T-helper 22 cell (primary cell): ENCODE results near the gene MAML3.
"Not testable (repeated sequence)": the region's sequence is repeated elsewhere in the genome, so short reads cannot be mapped to it uniquely, and the experiment has no call there.

Experiments
- DNase-seq: peaks from one replicate; pipeline ENCODE4 v3.0.0-alpha.2; 2020; ENCODE audit warnings: low read depth

Gene MAML3

DNA sequence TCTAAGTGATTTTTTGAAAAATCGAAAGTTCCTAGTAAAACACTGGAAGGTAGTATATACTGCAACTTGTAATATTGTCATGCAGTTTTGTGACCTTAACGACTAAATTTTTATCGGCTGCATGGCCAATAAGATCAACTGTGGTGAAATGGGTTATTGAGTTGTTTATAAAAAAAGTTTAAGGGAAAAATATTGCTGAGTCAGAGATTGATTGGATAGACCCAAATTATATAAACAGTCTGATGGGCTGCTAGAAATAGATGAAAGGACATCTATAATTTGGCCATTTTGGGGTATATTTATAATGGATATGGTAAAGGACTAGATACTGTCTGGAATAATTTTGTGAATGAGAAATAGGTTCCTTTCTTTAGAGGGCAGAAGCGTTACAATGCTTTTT, 432.2 kb downstream of the MAML3 start:
- no peak for DNase-seq

DNA sequence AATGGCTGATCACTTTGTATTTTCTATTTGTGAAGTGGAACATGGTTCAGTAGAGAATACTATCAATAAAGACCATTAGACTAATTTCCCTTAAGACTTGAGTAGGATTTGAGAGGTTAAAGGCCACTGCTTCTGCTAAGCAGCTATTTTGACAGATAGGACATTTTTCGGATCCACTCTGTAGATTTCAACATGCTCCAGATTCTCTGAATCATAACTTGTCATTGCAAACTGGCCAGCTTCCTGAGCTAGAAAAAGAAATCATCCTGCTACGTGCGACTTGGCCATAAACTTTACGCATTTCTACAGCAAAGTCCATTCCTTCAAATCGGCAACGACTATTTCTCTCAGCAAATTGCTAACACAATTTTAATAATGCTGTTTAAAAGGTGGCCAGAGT, 433.2 kb downstream of the MAML3 start:
- DNase-seq: no peak

DNA sequence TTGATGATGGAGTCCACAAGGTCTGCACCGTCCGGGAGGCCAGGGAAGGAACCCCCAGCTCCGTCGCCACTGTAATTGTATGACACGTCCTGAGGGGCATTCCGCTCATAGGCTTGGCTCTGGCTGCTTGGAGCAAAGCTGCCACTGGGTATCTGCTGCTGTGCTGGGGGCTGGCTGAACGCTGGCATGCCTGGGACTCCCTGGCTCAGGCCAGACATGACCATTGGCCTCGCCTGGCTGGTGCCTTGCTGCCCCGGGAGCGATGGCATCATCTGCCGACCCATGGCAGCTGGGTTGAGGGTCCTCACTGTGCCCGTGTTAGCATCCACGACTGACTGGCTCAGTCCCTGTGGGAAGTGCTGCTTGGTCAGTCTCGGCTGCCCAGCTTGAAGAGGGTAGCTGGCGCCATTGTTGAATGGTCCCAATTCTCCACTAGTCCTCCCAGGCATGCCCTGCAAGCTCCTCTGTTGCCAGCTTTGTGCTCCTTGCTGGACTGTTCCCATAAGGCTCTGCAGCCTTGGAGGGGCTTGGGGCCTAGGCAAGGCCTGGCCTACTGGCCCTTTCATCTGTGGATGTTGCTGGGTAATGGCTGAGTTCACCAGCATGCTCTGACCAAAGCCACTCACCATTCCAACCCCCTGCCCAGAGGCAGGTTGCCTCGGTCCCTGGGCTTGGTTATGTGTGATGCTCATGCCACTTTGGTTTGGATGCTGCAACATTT, 434.4 kb downstream of the MAML3 start:
- no peak for DNase-seq

DNA sequence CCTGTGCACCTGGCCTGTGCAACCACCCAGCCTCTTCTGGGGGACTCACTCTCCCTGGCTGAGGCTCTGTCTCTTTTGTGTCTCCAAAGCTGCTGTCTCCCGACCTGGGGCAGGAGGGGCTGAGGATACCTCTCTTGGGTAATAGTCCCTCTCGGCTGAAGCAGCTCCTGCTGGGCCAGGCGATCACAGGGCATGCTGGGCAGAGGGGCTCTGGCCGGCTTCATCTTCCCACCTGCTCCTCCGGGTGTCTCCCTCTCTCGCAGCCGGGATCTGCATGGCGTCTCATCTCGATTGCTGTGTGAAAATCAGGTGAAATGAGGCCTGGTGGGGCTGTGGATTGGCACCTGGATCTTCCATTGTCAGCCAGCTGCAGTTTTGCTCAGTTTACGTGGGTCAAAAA, 435.2 kb downstream of the MAML3 start:
- DNase-seq: no peak

DNA sequence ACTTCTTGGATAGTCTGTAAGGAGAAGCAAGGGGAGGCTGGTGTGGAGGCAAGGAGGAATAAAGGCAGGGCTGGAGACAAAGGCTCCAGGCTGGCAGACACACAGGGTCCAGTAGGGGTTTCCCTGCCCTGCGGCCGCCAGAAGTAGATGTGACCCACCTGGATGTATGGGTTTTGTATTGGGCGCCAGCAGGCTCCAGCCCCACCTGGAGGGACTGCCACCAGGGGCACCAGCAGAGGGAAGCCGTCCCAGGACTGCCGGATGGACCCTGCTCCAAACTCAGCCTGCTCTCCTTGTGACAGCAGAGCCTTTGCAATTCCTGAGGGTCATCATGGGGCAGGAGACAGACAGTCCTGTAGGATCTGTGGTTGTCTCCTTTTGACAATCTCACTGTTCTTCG, 435.6 kb downstream of the MAML3 start:
- DNase-seq: no peak

DNA sequence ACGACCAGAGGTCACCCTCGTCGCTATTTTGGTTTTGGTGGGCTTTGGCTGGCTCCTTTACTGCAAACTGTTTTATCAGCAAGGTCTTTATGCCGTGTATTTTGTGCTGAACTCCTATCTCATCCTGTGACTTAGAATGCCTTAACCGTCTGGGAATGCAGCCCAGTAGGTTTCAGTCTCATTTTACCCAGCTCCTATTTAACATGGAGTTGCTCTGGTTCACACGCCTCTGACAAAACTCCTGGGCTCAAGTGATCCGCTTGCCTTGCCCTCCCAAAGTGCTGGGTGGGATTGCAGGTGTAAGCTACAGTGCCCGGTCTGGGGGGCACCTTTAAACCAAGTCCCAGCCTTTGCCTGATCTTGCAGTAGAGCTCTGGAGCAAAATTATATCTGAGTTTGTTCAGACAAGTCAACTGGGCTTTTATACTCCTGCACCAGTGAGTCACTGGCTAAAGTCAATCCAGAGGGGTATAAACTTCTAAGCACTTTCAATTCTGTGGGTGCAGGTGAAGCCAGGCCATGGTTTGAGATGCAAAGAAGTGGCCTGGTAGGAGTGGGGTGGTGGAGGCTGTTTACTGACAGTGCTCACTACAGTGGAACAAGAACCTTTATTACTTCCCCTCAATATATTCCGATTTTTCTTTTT, 438.1 kb downstream of the MAML3 start:
- DNase-seq: no peak

DNA sequence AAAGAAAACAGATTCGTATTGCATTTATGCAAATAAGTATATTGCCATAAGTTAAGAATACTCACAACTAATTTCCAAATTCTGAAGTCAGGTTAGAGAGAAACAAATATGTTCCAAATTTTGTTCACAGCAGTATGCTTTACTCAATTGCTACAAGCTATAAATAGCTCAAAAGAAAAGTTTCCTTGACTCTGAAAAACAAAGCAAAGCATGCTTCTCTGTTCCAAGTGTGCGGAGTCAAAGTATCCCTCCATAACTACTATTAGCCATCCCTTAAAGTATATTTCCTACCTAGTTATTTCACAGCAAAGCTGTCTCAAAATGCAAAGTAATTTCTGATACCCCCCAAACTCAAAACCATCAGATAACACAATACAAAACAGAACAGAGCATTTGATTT, 441.1 kb downstream of the MAML3 start:
- no peak for DNase-seq

DNA sequence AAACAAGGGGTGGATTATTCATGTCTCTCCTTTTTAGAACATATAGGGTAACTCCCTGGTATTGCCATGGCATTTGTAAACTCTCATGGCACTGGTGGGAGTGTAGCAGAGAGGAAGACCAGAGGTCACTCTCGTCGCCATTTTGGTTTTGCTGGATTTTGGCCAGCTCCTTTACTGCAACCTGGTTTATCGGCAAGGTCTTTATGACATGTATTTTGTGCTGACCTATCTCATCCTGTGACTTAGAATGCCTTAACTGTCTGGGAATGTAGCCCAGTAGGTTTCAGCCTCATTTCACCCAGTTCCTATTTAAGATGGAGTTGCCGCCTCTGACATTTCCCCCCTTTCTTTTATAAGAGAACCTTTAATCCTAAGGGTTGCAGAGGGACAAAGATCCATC, 442.5 kb downstream of the MAML3 start:
- DNase-seq: no peak

DNA sequence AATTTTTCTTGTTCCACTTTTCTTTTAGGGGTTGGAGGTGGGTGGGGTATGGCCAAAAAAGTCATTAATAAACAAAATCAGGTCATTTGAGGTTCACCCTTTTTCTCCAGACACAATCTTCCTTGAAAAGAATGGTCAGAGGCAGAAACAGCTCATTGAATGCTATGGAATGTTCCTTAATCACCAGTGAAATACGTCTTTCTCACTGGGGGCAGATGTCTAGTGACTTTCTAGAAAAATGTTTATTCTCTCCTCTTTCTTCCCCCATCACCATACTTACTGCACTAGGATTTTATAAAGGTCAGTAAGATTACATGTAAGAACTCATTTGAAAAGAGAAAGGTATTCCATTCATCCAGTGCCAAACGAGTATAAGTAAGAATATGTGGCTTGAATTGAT, 443.9 kb downstream of the MAML3 start:
- no peak for DNase-seq

DNA sequence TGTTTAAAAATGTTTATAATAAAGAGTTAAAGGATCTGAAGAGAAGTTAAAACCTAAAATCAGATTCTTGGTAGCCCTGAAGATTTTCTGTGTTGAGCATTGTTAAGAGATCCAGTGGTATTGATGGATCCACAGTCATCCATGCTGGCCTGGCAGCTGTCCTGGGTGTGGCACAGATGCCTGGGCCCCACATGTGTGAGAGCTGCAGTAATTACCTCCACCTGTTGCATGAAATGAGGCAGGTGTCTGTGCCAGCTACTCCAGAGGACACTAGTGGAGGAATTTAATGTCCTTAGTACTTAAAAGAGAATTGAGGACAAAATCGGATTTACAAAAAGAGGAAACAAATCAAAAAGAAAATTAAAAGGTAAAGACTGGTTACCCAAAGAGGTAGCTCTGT, 444.3 kb downstream of the MAML3 start:
- no peak for DNase-seq

DNA sequence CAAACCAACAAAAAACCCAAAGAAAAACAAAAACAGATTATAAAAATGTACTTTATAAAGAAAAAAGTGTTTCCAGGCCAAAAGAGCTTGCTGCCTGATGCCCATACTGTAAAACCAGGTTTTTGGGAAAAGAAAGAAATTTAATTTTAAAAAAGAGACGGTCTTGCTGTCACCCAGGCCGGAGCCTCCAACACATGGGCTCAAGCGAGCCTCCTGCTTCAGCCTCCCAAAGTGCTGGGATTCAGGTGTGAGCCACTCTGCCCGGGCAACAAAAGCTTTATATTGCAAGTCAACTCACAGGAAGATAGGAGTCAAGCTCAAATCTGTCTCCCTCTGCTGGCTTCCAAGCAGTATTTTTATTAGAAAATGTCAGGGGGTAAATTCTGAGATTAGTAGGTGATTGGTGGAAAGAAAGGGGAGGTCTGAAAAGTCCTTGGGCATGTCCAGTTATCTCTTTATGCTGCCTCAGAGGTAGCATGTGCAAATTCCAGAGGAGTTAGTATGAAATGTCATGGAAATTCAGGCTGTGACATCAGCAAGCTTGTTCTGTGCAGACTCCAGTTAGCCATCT, 449.0 kb downstream of the MAML3 start:
- no peak for DNase-seq

DNA sequence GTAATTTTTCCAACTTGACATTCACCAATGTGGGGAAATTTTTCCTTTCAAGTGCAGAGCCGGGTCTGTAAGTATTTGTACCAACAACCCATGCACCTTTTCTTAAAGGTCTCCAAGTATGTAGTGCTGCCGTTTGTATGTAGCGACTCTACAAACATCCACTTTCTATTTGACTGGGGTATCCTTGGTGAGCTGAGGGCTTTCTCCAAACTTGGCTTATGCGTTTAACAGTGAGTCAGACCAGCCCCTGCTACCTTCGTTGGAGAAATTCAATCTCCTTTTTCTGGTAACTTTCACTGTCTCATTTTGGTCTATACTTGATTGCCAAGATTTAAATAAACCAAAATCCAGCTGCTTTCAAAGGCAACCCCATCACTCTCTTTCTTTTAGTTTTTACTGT, 453.4 kb downstream of the MAML3 start:
- no peak for DNase-seq

DNA sequence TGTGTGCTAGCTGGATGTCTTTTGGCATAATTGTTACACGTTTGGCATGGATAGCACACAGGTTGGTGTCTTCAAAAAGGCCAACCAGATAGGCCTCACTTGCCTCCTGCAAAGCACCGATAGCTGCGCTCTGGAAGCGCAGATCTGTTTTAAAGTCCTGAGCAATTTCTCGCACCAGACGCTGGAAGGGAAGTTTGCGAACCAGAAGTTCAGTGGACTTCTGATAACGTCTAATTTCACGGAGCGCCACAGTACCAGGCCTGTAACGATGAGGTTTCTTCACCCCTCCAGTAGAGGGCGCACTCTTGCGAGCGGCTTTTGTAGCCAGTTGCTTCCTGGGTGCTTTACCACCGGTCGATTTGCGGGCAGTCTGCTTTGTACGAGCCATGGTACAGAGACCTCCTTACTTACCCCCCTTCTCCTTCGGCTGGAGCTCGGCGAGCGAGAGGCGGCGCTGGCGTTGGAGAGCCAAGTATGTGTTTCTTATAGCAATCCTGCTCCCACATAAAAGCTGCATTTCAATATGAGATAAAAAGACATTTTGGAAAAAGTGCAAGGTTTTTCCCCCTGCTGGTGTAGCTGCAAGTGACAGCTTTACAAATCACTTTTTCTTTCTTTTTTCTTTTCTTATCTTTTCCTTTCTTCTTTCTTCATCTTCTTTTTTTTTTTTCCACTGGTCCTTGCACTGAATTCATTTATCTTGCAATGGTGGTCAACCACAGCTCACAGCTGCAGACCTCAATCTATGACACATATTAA, 455.6 kb downstream of the MAML3 start:
- not testable (repeated sequence) for DNase-seq

DNA sequence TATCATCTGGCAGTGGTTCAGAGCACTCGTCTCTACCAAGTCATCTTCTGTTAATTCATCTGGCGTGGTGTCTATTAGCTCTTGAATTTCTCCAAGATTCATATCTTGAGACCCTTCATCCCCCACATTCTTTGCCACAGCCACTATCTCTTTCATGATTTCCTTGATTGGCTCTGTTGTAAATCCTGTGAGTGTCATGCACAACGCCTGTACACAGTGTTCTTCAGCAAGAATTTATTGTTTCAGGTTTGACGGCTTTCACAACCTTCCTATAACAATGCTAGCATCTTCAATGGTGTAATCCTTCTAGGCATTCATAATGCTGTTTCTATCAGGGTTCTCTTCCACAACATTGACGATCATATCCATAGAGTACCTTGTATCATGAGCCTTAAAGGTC, 457.5 kb downstream of the MAML3 start:
- no peak for DNase-seq

DNA sequence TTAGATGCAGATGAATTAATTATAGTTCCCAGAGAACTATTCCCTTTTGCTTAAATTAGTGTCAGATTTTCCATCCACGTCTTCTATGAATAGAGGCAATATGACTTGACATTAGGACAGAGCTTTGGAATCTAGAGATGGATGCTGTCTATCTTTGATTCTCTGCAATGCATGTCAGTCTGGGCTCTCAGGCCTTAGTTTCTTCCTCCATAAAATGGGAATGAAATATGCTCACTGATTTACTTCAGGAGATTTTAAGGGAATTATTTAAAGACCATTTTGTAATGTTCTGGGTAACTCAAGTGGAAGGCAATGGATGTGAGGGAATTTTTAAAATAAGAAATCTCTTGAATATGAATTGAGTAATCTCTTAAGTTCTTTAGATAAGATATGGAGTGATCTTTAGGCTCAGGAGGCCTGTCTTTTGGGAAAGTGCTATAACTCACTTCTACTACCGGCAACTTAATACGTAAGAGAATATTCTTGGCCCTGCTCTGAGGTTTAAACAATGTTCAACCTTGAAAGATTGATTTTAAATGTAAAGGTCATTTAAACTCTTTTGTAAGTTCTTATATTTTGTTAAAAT, 459.4 kb downstream of the MAML3 start:
- DNase-seq: no peak

DNA sequence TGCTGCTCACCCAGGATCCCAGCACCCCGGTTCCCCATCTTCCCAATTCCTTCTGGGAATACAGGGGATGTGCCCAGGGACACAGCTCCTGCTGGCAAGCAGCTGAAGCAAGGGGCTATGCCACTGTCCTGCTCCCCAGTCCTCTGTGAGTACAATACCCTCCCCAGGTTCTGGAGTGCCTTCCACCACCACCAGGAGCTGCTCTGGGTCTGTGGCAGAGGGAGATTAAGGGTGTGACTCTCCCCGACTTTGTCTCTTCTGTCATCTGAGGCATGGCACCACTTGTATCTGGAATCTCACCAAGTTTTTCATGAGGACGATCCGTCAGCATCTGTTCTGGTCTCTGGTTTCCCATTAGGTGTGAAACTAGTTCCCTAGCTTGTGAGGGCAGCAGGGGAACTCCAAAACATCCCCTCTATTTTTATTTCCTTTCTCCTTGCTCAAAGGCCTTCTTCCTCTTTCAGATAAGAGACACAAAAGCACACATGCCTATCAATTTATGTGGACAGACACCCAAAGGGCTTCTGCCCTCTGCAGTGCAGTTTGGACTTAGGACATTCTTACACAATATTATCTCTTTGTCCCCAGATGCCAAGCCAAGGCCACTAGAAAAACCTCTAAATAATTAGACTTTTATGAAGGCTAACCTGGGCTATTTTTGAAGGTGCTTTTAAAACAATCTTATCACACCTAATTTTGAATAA, 461.5 kb downstream of the MAML3 start:
- no peak for DNase-seq

DNA sequence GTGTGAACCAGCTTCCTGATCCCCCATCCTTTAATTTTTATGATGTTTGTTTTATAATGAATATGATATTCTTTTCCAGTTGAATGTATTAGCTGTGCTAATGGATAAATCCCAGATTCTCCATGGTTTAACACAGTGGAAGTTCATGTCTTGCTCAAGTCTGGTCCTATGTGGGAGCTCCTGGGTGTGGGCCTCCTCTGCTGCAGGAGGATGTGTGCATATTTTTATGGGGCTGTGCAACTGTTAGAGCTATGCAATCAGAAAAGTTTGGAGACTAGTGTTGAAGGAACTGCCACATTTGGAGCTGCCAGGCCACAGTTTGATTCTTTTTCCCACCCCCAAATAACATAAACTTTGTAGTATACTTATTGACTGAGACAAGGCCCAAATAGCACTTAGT, 463.6 kb downstream of the MAML3 start:
- DNase-seq: no peak

DNA sequence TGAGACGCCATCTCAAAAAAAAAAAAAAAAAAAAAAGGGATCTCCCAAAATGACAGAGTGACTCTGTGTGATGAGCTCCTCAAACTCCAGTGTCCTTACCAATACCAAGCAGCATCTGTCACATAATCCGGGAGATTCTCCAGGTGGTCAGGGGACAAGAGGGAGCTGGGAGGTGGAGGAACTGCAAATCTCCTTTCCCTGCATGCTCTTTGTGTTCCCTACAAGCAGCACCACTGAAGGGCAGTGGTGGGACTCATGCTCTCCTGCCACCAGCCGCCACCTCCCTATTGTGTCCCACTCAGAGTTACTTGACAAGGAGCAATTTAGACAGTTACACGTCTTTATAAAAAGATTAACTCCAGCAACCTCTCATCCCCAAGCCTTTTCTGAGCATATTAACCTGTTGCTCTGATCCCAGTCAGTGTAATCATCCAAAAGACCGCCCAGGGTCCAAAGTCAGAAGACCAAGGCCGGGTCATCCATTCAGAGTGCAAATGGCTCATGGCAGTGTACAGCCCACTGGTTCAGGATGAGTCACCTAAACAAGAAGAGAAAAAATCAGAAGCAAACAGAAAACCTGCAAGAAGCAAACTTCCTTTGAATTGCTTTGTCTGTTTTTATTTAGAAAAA, 464.8 kb downstream of the MAML3 start:
- DNase-seq: no peak

DNA sequence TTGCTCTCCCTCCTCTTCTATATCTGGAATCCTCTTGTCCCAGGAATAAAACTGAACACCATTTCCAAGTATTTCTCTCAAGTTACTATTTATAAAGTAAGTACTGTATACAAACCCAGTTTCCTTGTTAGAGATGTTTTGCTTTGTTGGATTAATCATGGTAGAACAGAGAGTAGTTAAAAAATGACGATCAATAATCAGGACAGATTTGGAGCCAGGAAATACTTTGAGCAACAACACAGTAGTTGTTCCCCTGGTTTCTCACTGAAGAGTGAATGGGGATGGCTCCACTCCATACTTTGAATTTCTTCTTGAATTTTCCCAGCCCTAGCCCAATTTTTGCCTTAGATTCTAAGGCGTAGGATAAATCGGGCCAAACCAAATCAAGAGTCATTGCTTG, 467.0 kb downstream of the MAML3 start:
- no peak for DNase-seq

DNA sequence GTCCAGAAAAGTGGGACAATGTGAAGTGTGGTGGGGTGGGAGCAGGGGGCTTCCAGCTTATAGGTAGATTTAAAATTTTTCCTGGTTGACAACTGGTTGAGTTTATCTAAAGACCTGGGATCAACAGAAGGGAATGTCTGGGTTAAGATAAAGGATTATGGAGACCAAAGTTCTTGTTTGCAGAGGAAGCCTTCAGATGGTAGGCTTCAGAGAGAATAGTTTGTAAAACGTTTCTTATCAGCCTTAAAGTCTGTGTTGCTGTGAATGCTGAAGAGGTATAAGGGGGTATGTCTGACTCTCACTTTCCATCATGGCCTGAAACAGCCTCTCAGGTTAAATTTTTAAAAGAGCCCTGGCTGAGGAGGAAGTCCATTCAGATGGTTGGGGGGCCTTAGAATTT, 467.9 kb downstream of the MAML3 start:
- DNase-seq: no peak

DNA sequence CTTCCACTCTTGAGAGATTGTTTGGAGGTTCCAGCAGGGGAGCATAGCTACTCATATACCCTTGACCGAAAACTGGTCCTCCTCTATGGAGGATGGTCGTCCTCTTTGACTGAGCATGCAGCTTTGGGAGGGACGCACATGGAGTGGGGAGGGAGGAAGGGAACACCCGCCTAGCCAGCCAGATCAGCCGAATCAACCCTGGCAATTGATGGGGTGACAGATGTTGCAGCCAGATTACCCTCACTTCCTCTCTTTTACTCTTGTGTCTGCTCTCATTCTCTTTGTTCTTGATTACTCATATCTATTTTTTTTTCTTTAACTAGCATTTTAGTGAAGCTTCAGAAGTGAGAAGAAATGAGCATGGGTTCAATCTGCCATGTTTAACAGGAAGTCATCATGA, 468.8 kb downstream of the MAML3 start:
- DNase-seq: no peak

DNA sequence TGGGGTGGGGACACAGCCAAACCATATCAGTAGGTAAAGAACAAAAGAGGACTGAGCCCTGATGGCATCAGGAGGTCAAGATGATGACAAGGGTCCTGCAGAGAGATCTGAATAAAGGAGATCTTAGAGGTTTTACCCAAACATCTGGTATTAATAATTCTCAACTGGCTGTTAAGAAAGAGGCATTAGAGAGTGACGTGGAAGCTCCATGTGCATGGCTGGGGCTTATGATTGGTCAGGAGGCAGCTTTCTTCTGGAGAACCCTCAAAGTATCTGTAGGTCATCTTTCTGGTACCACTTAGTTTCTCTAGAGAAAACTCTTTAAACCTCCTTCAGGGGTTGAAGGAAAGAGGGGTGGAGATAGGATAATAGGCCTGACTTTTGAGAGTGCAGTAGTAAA, 469.6 kb downstream of the MAML3 start:
- no peak for DNase-seq
